NCI-H69 (cell line): Measurements from ENCODE around the gene GLCE.

Source experiments
- DNase-seq: peaks from one replicate; lab custom pipeline; 2025; lab: John Stamatoyannopoulos, UW

GLCE gene

GRCh38 chr15:69206079-69206478 is 45.6 kb downstream of the GLCE start:
- DNase-seq, result no peak

DNA sequence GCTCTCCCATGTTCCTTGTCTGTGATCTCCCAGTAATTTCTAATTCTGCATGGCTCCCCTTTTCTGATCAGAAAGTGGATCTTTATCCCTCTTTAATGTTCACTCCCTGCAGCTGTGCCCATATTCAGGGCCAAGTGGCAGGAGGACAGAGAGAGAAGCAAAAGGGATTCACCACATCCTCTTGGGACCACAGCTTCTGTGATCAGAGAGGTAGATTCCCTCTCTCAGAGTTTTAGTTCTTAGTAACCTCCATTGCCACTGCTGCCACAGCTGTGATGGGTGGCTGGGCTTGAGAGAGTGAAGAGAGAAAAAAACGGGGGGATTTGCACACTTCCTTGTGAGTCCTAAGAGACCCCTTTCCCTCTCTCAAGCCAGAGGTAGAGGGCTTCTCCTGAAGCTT is 49.2 kb downstream of the GLCE start:
- no peak for DNase-seq

DNA sequence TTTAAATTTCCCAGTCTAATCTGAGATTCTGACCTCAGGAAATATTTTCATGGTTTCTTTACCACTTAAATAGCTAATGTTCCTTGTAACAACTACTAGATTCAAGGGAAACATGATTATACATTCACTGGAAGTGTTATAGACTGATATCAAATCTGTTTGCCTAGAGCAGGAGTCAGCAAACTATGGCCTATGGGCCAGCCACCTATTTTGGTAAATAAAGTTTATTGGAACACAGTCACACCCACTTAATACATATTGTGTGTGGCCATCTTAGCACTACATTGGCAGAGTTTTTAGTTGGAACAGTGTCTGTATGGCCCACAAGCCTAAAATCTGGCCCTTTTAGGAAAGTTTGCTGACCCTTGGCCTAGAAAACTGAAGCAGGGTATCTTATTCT is 50.1 kb downstream of the GLCE start:
- DNase-seq, result no peak

DNA sequence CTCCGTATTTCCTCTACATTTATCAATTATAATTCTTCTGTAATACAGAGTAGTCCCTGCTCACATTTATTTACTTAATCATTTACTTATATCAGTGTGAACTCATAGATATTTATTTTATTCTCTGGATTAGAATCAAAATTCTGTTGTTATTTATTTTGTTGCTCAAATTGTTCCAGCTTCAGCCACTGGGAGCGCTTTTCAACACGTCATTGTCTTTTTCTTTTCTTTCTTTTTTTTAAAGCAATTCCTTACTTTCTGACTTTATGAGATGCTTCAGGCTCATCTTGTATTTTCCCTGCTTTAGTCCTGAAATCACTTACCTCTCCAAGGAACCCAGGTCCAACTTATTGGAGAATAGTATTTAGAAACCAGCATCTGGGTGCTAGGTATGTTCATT is 53.4 kb downstream of the GLCE start:
- no peak for DNase-seq

DNA sequence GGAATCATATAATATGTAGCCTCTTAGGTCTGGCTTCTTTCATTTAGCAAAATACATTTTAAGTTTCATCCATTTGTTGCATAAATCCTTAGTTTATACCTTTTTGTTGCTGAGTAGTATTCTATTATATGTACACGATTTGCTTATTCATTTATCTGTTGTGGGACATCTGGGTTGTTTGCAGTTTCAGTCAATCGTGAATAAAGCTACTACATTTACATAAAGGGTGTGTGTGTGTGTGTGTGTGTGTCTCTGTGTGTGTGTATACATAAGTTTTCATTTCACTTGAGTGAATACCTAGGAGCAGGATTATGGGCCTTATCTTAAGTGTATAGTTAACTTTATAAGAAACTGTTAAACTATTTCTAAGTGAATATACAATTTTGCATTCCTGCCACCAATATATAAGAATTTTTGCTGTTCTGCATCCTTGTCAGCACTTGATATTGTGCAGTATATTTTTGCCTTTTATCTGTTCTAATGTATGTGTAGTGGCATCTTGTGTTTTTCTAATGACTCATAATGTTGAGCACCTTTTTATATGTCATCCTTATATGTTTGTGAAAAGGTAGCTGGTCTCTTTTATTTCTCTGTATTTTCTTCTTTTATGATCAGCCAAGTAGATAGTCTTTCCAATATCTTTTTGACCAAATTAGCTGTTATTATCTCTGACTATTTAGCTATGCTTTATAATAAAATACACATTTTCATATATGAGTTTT is 55.0 kb downstream of the GLCE start:
- DNase-seq, result no peak

DNA sequence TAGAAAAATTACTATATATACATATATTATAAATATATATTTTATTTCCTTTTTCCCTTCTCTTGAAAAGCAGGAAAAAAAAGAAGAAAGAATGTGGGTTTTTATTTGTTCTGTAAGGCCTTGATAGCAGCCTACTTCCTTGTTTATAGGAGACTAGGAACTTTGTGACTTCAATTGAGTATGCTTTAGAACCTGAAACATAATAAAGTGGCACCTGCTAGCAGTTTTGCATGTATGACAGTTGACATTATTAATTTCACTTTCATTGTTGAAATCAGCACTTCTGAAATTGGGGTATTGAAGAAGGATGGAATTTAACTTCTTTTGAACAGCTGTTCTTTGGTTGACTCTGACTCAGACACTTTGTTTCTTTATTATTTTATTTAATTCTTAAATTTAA is 56.9 kb downstream of the GLCE start:
- DNase-seq, result no peak

- DNase-seq, result no peak
These were observed 59.3 kb downstream of the GLCE start for GRCh38 chr15:69219690-69220089.

GRCh38 chr15:69222002-69222474 is 61.6 kb downstream of the GLCE start:
- DNase-seq, result no peak

DNA sequence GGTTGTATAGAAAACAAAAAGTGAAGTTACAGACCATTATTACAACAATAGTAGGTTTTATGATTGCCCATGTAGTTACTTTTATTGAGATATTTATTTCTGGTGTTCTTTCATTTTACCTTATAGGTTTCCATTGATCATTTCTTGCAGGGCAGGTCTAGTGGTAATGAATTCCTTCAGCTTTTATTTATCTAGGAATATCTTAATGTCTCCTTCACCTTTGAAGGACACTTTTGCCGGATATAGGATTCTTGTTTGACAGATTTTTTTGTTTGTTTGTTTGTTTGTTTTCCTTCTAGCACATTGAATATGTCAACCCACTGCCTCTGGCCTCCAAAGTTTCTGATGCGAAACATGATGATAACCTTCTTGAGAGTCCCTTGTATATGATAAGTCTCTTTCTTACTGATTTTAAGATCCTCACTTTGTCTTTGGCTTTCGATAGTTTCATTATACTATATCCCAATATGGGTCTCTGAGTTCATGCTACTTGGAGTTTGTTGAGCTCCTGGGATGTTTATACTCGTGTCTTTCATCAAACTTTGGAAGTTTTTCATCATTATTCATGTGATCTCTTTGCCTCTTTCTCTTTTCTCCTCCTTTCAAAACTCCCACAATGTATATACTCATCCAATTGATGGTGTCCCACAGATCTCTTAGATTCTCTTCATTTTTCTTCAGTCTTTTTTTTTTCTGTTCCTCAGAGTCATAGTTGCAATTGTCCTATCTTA is 62.8 kb downstream of the GLCE start:
- DNase-seq, result no peak

DNA sequence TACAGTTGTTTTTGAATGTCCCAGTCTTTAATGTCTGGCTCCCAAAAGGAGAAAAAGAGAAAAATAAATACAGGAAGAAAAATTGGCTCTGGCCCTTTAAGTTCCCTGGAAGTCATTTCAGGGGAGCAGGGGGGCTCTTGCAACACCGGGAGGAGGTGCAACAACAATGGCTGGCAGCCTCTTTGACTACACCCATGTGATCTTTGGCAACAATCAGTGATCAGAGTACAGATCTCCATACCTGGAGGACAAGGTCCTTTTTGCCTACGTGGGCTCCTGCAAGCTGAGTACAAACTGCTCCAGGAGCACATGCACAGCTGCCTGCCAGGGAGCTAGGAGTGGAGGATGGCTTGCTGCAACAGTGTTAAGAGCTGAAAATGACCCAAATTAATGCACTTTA is 63.9 kb downstream of the GLCE start:
- peak; percentile 30 for DNase-seq

DNA sequence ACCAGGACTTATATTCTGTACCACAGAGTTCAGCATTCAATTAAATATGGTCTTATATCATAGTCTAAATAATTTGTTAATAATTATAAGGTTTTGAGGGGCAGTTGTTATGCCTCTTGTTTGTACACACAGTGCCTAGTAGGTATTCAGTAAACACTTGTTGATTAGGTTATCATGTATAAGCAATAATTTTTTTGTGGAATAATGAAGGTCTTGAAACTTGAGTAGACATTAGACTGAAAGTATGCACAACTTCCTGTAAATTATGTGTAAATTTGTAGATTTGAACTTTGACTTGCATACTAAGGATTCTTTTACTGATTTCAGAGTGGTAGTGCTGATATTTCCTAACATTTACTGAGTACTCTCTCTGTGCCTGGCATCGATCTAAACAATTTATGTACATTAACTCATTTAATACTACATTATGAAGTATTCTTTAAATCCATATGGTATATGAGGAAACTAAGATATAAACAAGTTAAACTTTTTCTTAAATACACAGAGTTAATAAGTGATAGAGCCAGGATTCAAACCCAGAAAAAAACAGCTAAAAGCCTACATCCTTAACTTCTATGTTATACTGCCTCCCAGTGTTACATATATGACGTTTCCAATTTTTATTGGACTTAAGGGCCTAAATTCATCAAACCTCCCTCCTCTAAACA is 65.1 kb downstream of the GLCE start:
- DNase-seq, result peak; percentile 65

- DNase-seq, result no peak
These were observed 65.6 kb downstream of the GLCE start for GRCh38 chr15:69226023-69226355.

- DNase-seq, result no peak
These were observed 71.7 kb downstream of the GLCE start for GRCh38 chr15:69232144-69232543.

GRCh38 chr15:69232765-69233164 is 72.3 kb downstream of the GLCE start:
- DNase-seq, result no peak

- DNase-seq, result no peak
These were observed 74.2 kb downstream of the GLCE start for GRCh38 chr15:69234676-69235075.

DNA sequence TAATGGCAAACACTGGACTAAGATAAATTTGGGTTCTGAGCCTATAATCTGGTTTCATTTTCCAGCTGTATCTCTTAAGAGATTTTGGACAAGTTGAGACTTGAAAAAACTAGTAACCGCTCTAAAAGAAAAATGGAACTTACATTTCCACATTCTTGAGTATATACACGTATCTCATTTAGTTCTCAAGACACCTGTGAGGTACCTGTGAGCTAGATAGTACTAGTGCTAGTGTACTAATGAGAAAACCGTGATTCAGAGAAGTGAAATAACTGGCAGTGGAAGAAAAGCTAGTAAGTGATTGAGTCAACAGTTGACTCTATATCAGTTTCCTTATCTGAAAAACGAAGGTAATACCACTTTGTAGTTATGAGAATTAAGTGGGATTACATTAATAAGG is 76.1 kb downstream of the GLCE start:
- no peak for DNase-seq

- peak; percentile 44 for DNase-seq
These were observed 77.3 kb downstream of the GLCE start for GRCh38 chr15:69237718-69238117.

GRCh38 chr15:69244798-69245197 is 84.4 kb downstream of the GLCE start:
- no peak for DNase-seq

GRCh38 chr15:69253156-69253555 is 92.7 kb downstream of the GLCE start:
- peak; percentile 81 for DNase-seq

- peak; percentile 44 for DNase-seq
These were observed 105.0 kb downstream of the GLCE start for GRCh38 chr15:69265347-69265955.

DNA sequence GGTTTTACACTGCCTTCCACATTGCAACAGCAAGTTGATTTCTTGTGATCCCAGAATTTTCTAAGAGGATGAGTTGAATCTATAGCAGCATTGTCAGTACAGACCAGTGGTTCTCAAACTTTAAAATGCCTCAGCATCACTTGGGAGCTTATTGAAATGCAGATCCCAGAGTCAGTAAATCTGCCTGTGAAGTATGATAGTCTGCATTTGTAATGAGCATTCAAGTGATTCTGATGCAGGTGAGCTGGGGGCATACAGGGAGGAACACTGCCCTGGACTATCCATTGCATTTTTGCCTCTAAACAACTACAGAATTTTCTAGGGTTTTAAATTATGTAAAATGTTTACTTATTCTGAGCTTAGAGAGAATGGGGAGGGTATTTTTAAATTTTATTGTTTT is 110.8 kb downstream of the GLCE start:
- no peak for DNase-seq

GRCh38 chr15:69272139-69272538 is 111.7 kb downstream of the GLCE start:
- DNase-seq, result no peak

DNA sequence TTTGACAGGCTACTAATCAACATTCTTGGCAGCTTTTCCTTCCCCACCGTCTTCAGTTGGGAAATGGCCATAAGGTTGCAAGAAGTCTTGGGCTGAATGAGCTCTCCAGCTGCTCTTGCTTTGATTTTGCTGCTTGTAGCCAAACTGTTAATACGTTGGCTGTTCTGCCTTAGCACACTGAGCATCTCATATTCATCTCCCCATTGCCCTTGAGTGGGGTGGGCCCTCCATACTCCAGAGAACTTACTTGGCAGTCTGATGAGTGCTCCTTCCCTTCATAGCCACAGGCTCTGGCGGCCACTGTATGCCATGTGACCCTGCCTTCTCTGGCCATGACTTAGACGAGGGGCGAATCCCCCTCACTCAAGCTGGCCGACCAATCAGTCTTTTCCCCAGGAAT is 112.5 kb downstream of the GLCE start:
- DNase-seq, result no peak
